HepG2 (cell line): Measurements from ENCODE around the gene MTMR3. TPM values are rescaled to one million over a fixed set of nuclear protein-coding genes. Genes with fewer than 3 reads are reported as not detected.
A peak's percentile ranks its signal among the peaks of the same experiment; 100 is the strongest.

Experiments
- ATRX ChIP-seq: sonication (generic); formaldehyde crosslinking; IDR thresholded peaks from 2 replicates; pipeline ENCODE4 v1.4.0; 2020; ENCODE audit warnings: missing genetic modification reagents, borderline replicate concordance
- GFI1 ChIP-seq: sonication (generic); formaldehyde crosslinking; IDR thresholded peaks from 2 replicates; pipeline ENCODE4 v1.5.0; 2020; ENCODE audit warnings: missing genetic modification reagents, mild to moderate bottlenecking, borderline replicate concordance
- GTF2F1 ChIP-seq: fragments of 150-350 bp; IDR thresholded peaks from 2 replicates; pipeline ENCODE4 v1.6.1; 2014; ENCODE audit warnings: low read length
- KMT2A ChIP-seq: sonication (generic); formaldehyde crosslinking; IDR thresholded peaks from 2 replicates; pipeline ENCODE4 v1.4.0; 2020; ENCODE audit warnings: missing genetic modification reagents
- SMC3 ChIP-seq: IDR thresholded peaks from 2 replicates; pipeline ENCODE4 v1.6.1; 2011; ENCODE audit warnings: low read length, improper control_type of control experiment
- ZNF44 ChIP-seq: sonication (generic); formaldehyde crosslinking; IDR thresholded peaks from 2 replicates; pipeline ENCODE4 v1.5.1; 2020; ENCODE audit warnings: mild to moderate bottlenecking, missing genetic modification reagents
- ZNF652 ChIP-seq: IDR thresholded peaks from 2 replicates; pipeline ENCODE4 v1.6.1; 2016; ENCODE audit warnings: low read depth, borderline replicate concordance
- ZNF83 ChIP-seq: sonication (generic); formaldehyde crosslinking; IDR thresholded peaks from 2 replicates; pipeline ENCODE4 v1.4.0; 2020; ENCODE audit warnings: missing genetic modification reagents, mild to moderate bottlenecking, borderline replicate concordance
- ZSCAN21 ChIP-seq: sonication (generic); formaldehyde crosslinking; IDR thresholded peaks from 2 replicates; pipeline ENCODE4 v1.8.0; 2022; ENCODE audit warnings: mild to moderate bottlenecking, missing genetic modification reagents, moderate library complexity, borderline replicate concordance
- polyA plus RNA-seq, 8 experiments: library from polyadenylated mRNA; depleted of rRNA in 3 of 8; stranded (reverse) in 7 of 8; unstranded in 1 of 8; fragments of >200 nt; fragmentation: Illumina TruSeq in 4 of 8; extraction: Trizol in 4 of 8; gene quantifications; 2 replicates each; pipeline versions ENCODE4 v1.2.1 to v1.2.3, GENCODE V29; 2011 to 2016; ENCODE audit warnings: low read depth in 4 of 8, missing spikeins in 1 of 8, mixed read lengths in 1 of 8; ENCODE audit not compliant: insufficient read depth in 1 of 8
- total RNA-seq, 5 experiments: library from RNA; depleted of rRNA; stranded (reverse); fragments of >200 nt; fragmentation: Illumina TruSeq; extraction: Trizol; gene quantifications; 2 replicates each; pipeline ENCODE4 v1.2.3, GENCODE V29; 2016; ENCODE audit warnings: low read depth in 1 of 5
- TF ChIP-seq, protein P1 (sequence below): sonication (generic); formaldehyde crosslinking; IDR thresholded peaks from 2 replicates; pipeline ENCODE4 v1.4.0; 2020; ENCODE audit warnings: missing genetic modification reagents, mild to moderate bottlenecking, borderline replicate concordance
- TF ChIP-seq, protein P2 (sequence below): sonication (generic); formaldehyde crosslinking; IDR thresholded peaks from 2 replicates; pipeline ENCODE4 v1.4.0; 2020; ENCODE audit warnings: missing genetic modification reagents
- TF ChIP-seq, protein P3 (sequence below): sonication (generic); formaldehyde crosslinking; IDR thresholded peaks from 2 replicates; pipeline ENCODE4 v1.9.0; 2021; ENCODE audit warnings: missing genetic modification reagents, borderline replicate concordance
- TF ChIP-seq, protein P4 (sequence below): sonication (generic); formaldehyde crosslinking; IDR thresholded peaks from 2 replicates; pipeline ENCODE4 v1.8.0; 2023; ENCODE audit warnings: mild to moderate bottlenecking, missing genetic modification reagents
- TF ChIP-seq, protein P5 (sequence below): sonication (generic); formaldehyde crosslinking; IDR thresholded peaks from 2 replicates; pipeline ENCODE4 v1.5.0; 2020; ENCODE audit warnings: mild to moderate bottlenecking, missing genetic modification reagents
- TF ChIP-seq, protein P6 (sequence below): sonication (generic); formaldehyde crosslinking; conservative IDR thresholded peaks from 2 replicates; pipeline ENCODE4 v1.4.0; 2020; ENCODE audit warnings: missing genetic modification reagents

The MTMR3 gene
- total and polyA plus RNA-seq, 2 of the 13 experiments (the other 11 are each of a cell fraction or from before 2014, with no cell fraction given) = 12.6 to 24.8 TPM

DNA sequence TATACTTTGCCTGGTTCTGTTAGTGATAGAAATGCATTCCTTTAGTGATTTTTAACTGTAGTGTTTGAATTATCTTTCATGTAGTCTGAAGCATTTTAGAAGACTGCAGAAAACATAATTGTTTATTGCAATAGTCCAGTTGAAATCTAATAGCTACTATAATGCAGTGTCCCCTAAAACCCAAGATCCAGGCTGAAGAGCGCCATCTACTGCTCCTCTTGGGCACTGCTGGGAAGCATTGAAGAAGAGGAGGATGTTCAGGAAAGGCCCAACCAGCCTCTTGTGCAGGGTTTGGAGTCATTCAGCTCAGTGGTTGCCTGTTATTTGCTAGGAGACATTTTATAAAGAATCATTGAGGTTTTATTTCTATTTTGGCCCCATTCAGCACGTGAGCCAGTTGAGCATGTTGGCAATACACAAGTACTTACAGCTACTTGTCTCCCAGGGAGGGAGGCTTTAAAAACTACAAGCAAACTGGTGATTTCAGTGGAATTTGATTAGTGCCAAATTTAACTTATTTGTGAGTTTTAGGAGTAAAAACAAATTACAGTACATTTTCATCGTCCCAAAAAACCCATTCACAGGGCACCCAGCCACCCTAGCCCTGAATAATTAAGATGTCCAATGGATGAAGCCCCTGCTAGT, 122.4 kb downstream of the MTMR3 start (continued):
- TF ChIP-seq, protein P1, sequence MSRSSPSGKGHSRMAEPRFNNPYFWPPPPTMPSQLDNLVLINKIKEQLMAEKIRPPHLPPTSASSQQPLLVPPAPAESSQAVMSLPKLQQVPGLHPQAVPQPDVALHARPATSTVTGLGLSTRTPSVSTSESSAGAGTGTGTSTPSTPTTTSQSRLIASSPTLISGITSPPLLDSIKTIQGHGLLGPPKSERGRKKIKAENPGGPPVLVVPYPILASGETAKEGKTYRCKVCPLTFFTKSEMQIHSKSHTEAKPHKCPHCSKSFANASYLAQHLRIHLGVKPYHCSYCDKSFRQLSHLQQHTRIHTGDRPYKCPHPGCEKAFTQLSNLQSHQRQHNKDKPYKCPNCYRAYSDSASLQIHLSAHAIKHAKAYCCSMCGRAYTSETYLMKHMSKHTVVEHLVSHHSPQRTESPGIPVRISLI (CRISPR knock-in tag) = no peak
- TF ChIP-seq ZNF83 (CRISPR knock-in tag) = no peak
- no peak for TF ChIP-seq ZSCAN21
- TF ChIP-seq, protein P2, sequence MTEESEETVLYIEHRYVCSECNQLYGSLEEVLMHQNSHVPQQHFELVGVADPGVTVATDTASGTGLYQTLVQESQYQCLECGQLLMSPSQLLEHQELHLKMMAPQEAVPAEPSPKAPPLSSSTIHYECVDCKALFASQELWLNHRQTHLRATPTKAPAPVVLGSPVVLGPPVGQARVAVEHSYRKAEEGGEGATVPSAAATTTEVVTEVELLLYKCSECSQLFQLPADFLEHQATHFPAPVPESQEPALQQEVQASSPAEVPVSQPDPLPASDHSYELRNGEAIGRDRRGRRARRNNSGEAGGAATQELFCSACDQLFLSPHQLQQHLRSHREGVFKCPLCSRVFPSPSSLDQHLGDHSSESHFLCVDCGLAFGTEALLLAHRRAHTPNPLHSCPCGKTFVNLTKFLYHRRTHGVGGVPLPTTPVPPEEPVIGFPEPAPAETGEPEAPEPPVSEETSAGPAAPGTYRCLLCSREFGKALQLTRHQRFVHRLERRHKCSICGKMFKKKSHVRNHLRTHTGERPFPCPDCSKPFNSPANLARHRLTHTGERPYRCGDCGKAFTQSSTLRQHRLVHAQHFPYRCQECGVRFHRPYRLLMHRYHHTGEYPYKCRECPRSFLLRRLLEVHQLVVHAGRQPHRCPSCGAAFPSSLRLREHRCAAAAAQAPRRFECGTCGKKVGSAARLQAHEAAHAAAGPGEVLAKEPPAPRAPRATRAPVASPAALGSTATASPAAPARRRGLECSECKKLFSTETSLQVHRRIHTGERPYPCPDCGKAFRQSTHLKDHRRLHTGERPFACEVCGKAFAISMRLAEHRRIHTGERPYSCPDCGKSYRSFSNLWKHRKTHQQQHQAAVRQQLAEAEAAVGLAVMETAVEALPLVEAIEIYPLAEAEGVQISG = no peak
- TF ChIP-seq, protein P3, sequence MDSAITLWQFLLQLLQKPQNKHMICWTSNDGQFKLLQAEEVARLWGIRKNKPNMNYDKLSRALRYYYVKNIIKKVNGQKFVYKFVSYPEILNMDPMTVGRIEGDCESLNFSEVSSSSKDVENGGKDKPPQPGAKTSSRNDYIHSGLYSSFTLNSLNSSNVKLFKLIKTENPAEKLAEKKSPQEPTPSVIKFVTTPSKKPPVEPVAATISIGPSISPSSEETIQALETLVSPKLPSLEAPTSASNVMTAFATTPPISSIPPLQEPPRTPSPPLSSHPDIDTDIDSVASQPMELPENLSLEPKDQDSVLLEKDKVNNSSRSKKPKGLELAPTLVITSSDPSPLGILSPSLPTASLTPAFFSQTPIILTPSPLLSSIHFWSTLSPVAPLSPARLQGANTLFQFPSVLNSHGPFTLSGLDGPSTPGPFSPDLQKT = no peak
- TF ChIP-seq KMT2A (CRISPR knock-in tag) = no peak
- peak; percentile 36; the same call in 1 of the 2 replicates for TF ChIP-seq ZNF652 (CRISPR knock-in tag)
- TF ChIP-seq SMC3 = peak; percentile 92
- TF ChIP-seq GTF2F1 = no peak
- TF ChIP-seq, protein P4, sequence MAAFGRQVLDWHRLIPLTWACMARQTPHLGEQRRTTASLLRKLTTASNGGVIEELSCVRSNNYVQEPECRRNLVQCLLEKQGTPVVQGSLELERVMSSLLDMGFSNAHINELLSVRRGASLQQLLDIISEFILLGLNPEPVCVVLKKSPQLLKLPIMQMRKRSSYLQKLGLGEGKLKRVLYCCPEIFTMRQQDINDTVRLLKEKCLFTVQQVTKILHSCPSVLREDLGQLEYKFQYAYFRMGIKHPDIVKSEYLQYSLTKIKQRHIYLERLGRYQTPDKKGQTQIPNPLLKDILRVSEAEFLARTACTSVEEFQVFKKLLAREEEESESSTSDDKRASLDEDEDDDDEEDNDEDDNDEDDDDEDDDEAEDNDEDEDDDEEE (CRISPR knock-in tag) = no peak
- no peak for TF ChIP-seq ATRX (CRISPR knock-in tag)
- TF ChIP-seq, protein P5, sequence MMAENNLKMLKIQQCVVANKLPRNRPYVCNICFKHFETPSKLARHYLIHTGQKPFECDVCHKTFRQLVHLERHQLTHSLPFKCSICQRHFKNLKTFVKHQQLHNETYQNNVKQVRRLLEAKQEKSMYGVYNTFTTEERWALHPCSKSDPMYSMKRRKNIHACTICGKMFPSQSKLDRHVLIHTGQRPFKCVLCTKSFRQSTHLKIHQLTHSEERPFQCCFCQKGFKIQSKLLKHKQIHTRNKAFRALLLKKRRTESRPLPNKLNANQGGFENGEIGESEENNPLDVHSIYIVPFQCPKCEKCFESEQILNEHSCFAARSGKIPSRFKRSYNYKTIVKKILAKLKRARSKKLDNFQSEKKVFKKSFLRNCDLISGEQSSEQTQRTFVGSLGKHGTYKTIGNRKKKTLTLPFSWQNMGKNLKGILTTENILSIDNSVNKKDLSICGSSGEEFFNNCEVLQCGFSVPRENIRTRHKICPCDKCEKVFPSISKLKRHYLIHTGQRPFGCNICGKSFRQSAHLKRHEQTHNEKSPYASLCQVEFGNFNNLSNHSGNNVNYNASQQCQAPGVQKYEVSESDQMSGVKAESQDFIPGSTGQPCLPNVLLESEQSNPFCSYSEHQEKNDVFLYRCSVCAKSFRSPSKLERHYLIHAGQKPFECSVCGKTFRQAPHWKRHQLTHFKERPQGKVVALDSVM (CRISPR knock-in tag) = no peak
- TF ChIP-seq, protein P6, sequence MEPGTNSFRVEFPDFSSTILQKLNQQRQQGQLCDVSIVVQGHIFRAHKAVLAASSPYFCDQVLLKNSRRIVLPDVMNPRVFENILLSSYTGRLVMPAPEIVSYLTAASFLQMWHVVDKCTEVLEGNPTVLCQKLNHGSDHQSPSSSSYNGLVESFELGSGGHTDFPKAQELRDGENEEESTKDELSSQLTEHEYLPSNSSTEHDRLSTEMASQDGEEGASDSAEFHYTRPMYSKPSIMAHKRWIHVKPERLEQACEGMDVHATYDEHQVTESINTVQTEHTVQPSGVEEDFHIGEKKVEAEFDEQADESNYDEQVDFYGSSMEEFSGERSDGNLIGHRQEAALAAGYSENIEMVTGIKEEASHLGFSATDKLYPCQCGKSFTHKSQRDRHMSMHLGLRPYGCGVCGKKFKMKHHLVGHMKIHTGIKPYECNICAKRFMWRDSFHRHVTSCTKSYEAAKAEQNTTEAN (CRISPR knock-in tag) = no peak
- TF ChIP-seq GFI1 (CRISPR knock-in tag) = no peak
- TF ChIP-seq ZNF44 (CRISPR knock-in tag) = no peak
